Measurements from ENCODE around the gene NOSTRIN.

- TF ChIP-seq CTCF (IDR thresholded peaks at IDR 0.05; ENCODE audit: extremely low read depth in 1 of 2, insufficient read depth in 1 of 2, low read depth in 1 of 2, low read length in 2 of 2) (no peak), POLR2A (IDR thresholded peaks at IDR 0.05; ENCODE audit: low read depth, low read length) (no peak), MAX (IDR thresholded peaks at IDR 0.05; ENCODE audit: insufficient read depth, insufficient read length) (no peak), MYC (IDR thresholded peaks at IDR 0.05; ENCODE audit: low read depth, low read length) (no peak), FOS (IDR thresholded peaks at IDR 0.05; ENCODE audit: borderline replicate concordance, insufficient read depth, low read length) (no peak), POLR2AphosphoS5 (IDR thresholded peaks at IDR 0.05; ENCODE audit: insufficient read depth, low read depth, low read length) (no peak)
Measured at GRCh38 chr2:168814939-168815907, 12.8 kb downstream of the NOSTRIN start.
